BJ (cell line): ENCODE data around the gene ERN2. TPM values are rescaled to one million over a fixed set of nuclear protein-coding genes. Genes with fewer than 3 reads are reported as not detected.

Source experiments
- CTCF ChIA-PET: fragments of 350-600 bp; formaldehyde crosslinking; extraction: SDS; loops from one replicate; lab custom pipeline; 2021; ENCODE audit warnings: antibody characterized with exemption, inconsistent platforms; lab: Yijun Ruan, JAX
- POLR2A ChIA-PET: fragments of 300-600 bp; sonication (Branson Sonifier 250); formaldehyde crosslinking; extraction: SDS; loops from one replicate; lab custom pipeline; 2021; ENCODE audit warnings: antibody characterized with exemption; lab: Charles Lee
- DNase-seq: peaks from one replicate; pipeline ENCODE4 v3.0.0-alpha.2; 2011; ENCODE audit warnings: low read depth
- H3K27me3 ChIP-seq: 2 replicates; pipeline ENCODE4 v1.6.0; 2011; ENCODE audit warnings: low read length; ENCODE audit not compliant: control insufficient read depth, insufficient read depth
- H3K36me3 ChIP-seq: 2 replicates; pipeline ENCODE4 v1.5.1; 2011; ENCODE audit warnings: low read length; ENCODE audit not compliant: control insufficient read depth, insufficient read depth
- H3K4me3 ChIP-seq: 2 replicates; pipeline ENCODE4 v1.5.1; 2011; ENCODE audit warnings: low read depth, mild to moderate bottlenecking, control low read depth, low read length
- CTCF ChIP-seq: IDR thresholded peaks from 2 replicates; pipeline ENCODE4 v1.5.1; 2011; ENCODE audit warnings: low read depth, mild to moderate bottlenecking, control low read depth, inconsistent platforms, low read length, moderate library complexity; ENCODE audit not compliant: insufficient read depth
- polyA minus RNA-seq: library from RNA; depleted of rRNA, polyadenylated mRNA; stranded (reverse); fragments of >200 nt; gene quantifications from 2 replicates; pipeline ENCODE4 v1.2.3, GENCODE V29; 2011; rRNA and poly(A)+ RNA removed
- polyA plus RNA-seq: library from polyadenylated mRNA; depleted of rRNA; stranded (reverse); fragments of >200 nt; gene quantifications from 2 replicates; pipeline ENCODE4 v1.2.3, GENCODE V29; 2011; rRNA removed

Gene ERN2
- 0.23 TPM in 1 of 2 replicates, not detected in the other for polyA plus RNA-seq
- not detected in 2 replicates for polyA minus RNA-seq

DNA sequence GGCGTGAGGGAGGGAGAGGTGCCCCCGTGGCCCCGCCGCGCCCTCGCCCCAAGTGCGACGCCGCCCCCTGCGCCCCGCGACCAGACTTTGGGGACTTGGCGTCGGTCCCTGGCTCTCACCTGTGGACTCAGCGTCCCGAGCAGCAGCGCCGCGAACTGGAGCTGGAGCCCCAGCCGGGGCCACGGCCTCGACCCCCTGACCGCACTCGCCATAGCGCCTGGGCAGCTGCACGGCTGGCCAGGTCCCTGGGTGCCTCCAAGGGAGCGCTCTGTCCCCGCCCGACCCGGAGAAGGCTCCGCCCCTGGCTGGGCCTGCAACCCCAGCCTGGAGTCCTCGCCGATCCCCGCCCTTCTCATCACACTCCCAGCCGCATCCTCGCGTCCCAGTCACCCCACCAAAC is at the start of gene ERN2:
ERN2 (minus strand) TSS at position 247 of the 400 bp plus-strand sequence; CDS start at position 212, 35 bp downstream.
- no peak within 1 kb of the TSS for H3K4me3 ChIP-seq
- ChIA-PET CTCF (interaction anchor here (1.4 kb wide), 1 partner anchor 15 kb away, joined by 6 read pairs; no protein-coding TSS in a partner anchor), POLR2A (no interaction called here)
- no peak for TF ChIP-seq CTCF
- no peaks in the 10 kb centered on the region for H3K36me3 ChIP-seq
- H3K27me3 ChIP-seq = peaks cover 13% of the 10 kb centered on the region
- DNase-seq = no peak

- POLR2A ChIA-PET = no interaction called here
These were observed 45.1 kb upstream of the ERN2 start for GRCh38 chr16:23757937-23758619.

DNA sequence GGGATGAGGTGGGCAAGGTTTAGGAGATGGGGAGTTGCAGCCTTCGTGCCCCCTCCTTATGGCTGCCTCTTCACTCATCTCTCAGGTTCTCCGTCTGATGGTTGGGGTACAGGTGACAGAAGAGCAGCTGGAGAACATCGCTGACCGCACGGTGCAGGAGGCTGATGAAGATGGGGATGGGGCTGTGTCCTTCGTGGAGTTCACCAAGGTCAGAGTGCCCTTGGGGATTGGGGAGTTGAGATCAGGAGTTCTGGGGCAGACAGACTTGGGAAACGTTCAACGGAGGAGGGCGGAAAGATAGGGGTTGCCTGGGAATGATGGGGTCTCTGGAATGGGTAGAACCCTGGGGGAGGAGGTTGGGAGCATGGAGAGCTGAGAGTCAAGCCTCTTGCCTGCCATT is 44.1 kb upstream of the ERN2 start:
- ChIA-PET CTCF (no interaction called here), POLR2A (no interaction called here)
- no peak for DNase-seq
- no peak for TF ChIP-seq CTCF
- Histone ChIP-seq H3K27me3 (peaks cover 10% of the 10 kb centered on the region), H3K4me3 (no peak overlapping the region), H3K36me3 (no peaks in the 10 kb centered on the region)

More at GRCh38 chr16:23757937-23758619, 45.1 kb upstream of the ERN2 start:
- no peaks in the 10 kb centered on the region for H3K36me3 ChIP-seq
- CTCF ChIA-PET = no interaction called here
- no peak overlapping the region for H3K4me3 ChIP-seq
- peaks cover 10% of the 10 kb centered on the region for H3K27me3 ChIP-seq
- no peak for TF ChIP-seq CTCF
- no peak for DNase-seq

DNA sequence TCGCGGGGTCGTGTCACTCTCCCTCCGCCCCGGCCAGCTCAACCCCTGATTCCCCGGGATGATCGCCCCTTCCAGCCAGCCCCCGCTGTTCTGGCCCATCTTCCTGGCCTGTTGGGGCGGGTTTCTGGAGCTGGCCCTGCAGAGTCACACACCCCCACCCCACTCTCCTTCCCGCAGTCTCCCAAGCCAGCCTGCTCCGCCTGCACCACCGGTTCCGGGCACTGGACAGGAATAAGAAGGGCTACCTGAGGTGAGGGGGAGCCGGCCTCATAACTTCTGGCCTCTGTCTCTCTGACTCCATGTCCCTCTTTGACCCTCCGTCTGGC is 42.4 kb upstream of the ERN2 start:
- POLR2A ChIA-PET = no interaction called here
- no peak overlapping the region for H3K4me3 ChIP-seq
- no peak for DNase-seq
- H3K27me3 ChIP-seq = peaks cover 10% of the 10 kb centered on the region
- H3K36me3 ChIP-seq = no peaks in the 10 kb centered on the region
- CTCF ChIA-PET = interaction anchor here (1.2 kb wide), 1 partner anchor 749 kb away, joined by 4 read pairs; no protein-coding TSS in a partner anchor
- TF ChIP-seq CTCF = no peak

DNA sequence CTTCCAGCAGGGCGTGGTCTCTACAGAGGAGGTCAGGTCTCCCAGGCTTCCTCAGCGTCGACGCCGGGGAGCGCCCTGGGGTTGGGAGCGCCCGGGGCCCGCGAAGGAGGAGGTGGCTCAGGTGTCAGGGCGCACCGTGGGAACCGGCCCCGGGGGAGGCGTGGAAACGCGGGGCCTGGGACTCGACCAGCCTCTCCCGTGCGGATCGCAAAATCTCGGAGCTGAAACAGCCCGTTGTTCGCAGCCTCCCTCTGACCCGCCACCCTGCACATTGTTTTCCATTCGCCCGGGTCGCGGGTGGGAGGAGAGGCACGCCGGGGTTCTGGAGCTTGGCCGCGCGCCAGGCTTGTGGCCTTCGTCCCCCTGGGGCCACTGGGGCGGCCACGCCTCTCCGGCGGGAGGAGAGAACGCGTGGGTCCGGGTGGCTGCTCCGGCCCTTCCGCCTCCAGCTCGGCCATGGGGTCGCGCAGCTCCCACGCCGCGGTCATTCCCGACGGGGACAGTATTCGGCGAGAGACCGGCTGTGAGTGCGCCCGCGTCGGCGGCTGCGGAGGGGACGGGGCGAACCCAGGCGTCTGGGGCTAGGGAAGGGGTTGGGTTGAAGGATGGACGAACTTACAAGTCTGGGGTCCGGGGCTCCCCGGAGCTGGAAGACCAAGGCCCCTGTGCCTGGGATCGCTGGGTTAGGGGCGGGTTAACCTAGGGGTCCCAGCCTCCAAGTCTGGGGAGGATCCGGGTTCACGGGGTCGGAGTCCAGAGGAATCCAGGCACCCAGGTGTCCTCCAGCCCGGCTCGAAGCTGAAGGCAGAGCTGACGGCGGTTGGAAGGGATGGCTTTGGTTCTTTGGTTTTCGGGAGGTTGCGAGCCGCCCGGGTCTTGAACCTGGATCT is 41.8 kb upstream of the ERN2 start, which contains the start of gene CHP2:
CHP2 (plus strand) TSS at position 433 of the 890 bp plus-strand sequence; CDS start at position 457, 24 bp downstream.
- DNase-seq = no peak
- H3K4me3 ChIP-seq = no peak within 1 kb of the TSS
- CTCF ChIA-PET = interaction anchor here (1.2 kb wide), 1 partner anchor 750 kb away, joined by 4 read pairs; no protein-coding TSS in a partner anchor

More for the DNA sequence above, 41.8 kb upstream of the ERN2 start, which contains the start of gene CHP2:
- POLR2A ChIA-PET = no interaction called here
- TF ChIP-seq CTCF = no peak
- no peaks in the 10 kb centered on the region for H3K36me3 ChIP-seq
- peaks cover 10% of the 10 kb centered on the region for H3K27me3 ChIP-seq
